ENCODE data around the gene ASB18. TPM values are rescaled to one million over a fixed set of nuclear protein-coding genes. Genes with fewer than 3 reads are reported as not detected.
"Not testable (repeated sequence)": the region's sequence is repeated elsewhere in the genome, so short reads cannot be mapped to it uniquely, and the experiment has no call there.

ASB18 gene
- total RNA-seq, 2 donors from 2014 or later: not detected

- Mint-ChIP-seq H3K4me3 (no peak overlapping the region), H3K27me3 (peaks cover 25 to 41% of the 10 kb centered on the region in 2 donors), H3K27ac (no peak overlapping the region), H3K9me3 (no peaks in the 10 kb centered on the region), H3K4me1 (ENCODE audit: low read depth in 2 of 2) (peaks cover 0 to 4% of the 10 kb centered on the region in 2 donors), H3K36me3 (no peaks in the 10 kb centered on the region)
- DNase-seq (ENCODE audit: low spot score) (no peak), ATAC-seq (peak in 1 of 2 donors; percentile 13)
Observed at GRCh38 chr2:236293241-236293810, 29.1 kb upstream of the ASB18 start.

- Mint-ChIP-seq H3K27me3 (peaks cover 31 to 53% of the 10 kb centered on the region in 2 donors), H3K27ac (no peak overlapping the region), H3K36me3 (no peaks in the 10 kb centered on the region), H3K4me3 (no peak overlapping the region), H3K9me3 (no peaks in the 10 kb centered on the region), H3K4me1 (ENCODE audit: low read depth in 2 of 2) (peaks cover 0 to 4% of the 10 kb centered on the region in 2 donors)
- DNase-seq (ENCODE audit: low spot score) (no peak), ATAC-seq (no peak)
Observed at GRCh38 chr2:236291911-236292310, 27.7 kb upstream of the ASB18 start.

GRCh38 chr2:236291476-236291875 is 27.3 kb upstream of the ASB18 start:
- ATAC-seq: no peak
- no peak overlapping the region for H3K4me3 Mint-ChIP-seq
- no peak for DNase-seq (ENCODE audit: low spot score)
- H3K4me1 Mint-ChIP-seq (ENCODE audit: low read depth in 2 of 2): peaks cover 0 to 4% of the 10 kb centered on the region in 2 donors
- peaks cover 31 to 53% of the 10 kb centered on the region in 2 donors for H3K27me3 Mint-ChIP-seq
- no peaks in the 10 kb centered on the region for H3K9me3 Mint-ChIP-seq
- H3K36me3 Mint-ChIP-seq: no peaks in the 10 kb centered on the region
- no peak overlapping the region for H3K27ac Mint-ChIP-seq

GRCh38 chr2:236290742-236291425 is 26.7 kb upstream of the ASB18 start:
- ATAC-seq: no peak
- Mint-ChIP-seq H3K27me3 (peaks cover 28 to 51% of the 10 kb centered on the region in 2 donors), H3K4me1 (ENCODE audit: low read depth in 2 of 2) (peaks cover 0 to 4% of the 10 kb centered on the region in 2 donors), H3K9me3 (no peaks in the 10 kb centered on the region), H3K36me3 (no peaks in the 10 kb centered on the region), H3K4me3 (no peak overlapping the region), H3K27ac (no peak overlapping the region)
- DNase-seq (ENCODE audit: low spot score): no peak

GRCh38 chr2:236289766-236290462 is 25.7 kb upstream of the ASB18 start:
- ATAC-seq: no peak
- Mint-ChIP-seq H3K4me1 (ENCODE audit: low read depth in 2 of 2) (peaks cover 0 to 4% of the 10 kb centered on the region in 2 donors), H3K36me3 (no peaks in the 10 kb centered on the region), H3K9me3 (no peaks in the 10 kb centered on the region), H3K27me3 (peaks cover 28 to 44% of the 10 kb centered on the region in 2 donors), H3K4me3 (no peak overlapping the region), H3K27ac (no peak overlapping the region)
- DNase-seq (ENCODE audit: low spot score): no peak

- H3K9me3 Mint-ChIP-seq; H3K4me1 Mint-ChIP-seq (ENCODE audit: low read depth in 2 of 2); H3K36me3 Mint-ChIP-seq; ATAC-seq; H3K27ac Mint-ChIP-seq; H3K4me3 Mint-ChIP-seq; DNase-seq (ENCODE audit: low spot score): not testable (repeated sequence)
- peaks cover 32 to 44% of the 10 kb centered on the region in 2 donors for H3K27me3 Mint-ChIP-seq
Observed at GRCh38 chr2:236288373-236288772, 24.2 kb upstream of the ASB18 start.

- Mint-ChIP-seq H3K36me3 (no peaks in the 10 kb centered on the region), H3K4me3 (no peak overlapping the region), H3K27me3 (peaks cover 29 to 44% of the 10 kb centered on the region in 2 donors), H3K9me3 (no peaks in the 10 kb centered on the region), H3K27ac (no peak overlapping the region), H3K4me1 (ENCODE audit: low read depth in 2 of 2) (peaks cover 0 to 4% of the 10 kb centered on the region in 2 donors)
- DNase-seq (ENCODE audit: low spot score): no peak
- no peak for ATAC-seq
Observed at GRCh38 chr2:236287656-236288055, 23.4 kb upstream of the ASB18 start.

GRCh38 chr2:236286873-236287545 is 22.8 kb upstream of the ASB18 start:
- Mint-ChIP-seq H3K27ac (no peak overlapping the region), H3K4me3 (no peak overlapping the region), H3K27me3 (peaks cover 35 to 49% of the 10 kb centered on the region in 2 donors), H3K36me3 (no peaks in the 10 kb centered on the region), H3K9me3 (no peaks in the 10 kb centered on the region), H3K4me1 (ENCODE audit: low read depth in 2 of 2) (peaks cover 0 to 4% of the 10 kb centered on the region in 2 donors)
- peak in 1 of 2 donors; percentile 33 for ATAC-seq
- no peak for DNase-seq (ENCODE audit: low spot score)

- no peaks in the 10 kb centered on the region for H3K9me3 Mint-ChIP-seq
- DNase-seq (ENCODE audit: low spot score) (no peak), ATAC-seq (no peak)
- H3K4me1 Mint-ChIP-seq (ENCODE audit: low read depth in 2 of 2): peaks cover 0 to 4% of the 10 kb centered on the region in 2 donors
- H3K27me3 Mint-ChIP-seq: peaks cover 36 to 45% of the 10 kb centered on the region in 2 donors
- no peaks in the 10 kb centered on the region for H3K36me3 Mint-ChIP-seq
- H3K4me3 Mint-ChIP-seq: no peak overlapping the region
- H3K27ac Mint-ChIP-seq: no peak overlapping the region
Observed at GRCh38 chr2:236284208-236284607, 20.0 kb upstream of the ASB18 start.

GRCh38 chr2:236282406-236282805 is 18.2 kb upstream of the ASB18 start:
- Mint-ChIP-seq H3K27me3 (peaks cover 35 to 42% of the 10 kb centered on the region in 2 donors), H3K27ac (no peak overlapping the region), H3K4me3 (no peak overlapping the region), H3K9me3 (no peaks in the 10 kb centered on the region), H3K36me3 (no peaks in the 10 kb centered on the region), H3K4me1 (ENCODE audit: low read depth in 2 of 2) (no peaks in the 10 kb centered on the region)
- ATAC-seq (no peak), DNase-seq (ENCODE audit: low spot score) (no peak)

GRCh38 chr2:236281423-236281822 is 17.2 kb upstream of the ASB18 start:
- H3K27me3 Mint-ChIP-seq: peaks cover 39 to 46% of the 10 kb centered on the region in 2 donors
- DNase-seq (ENCODE audit: low spot score): no peak
- no peak overlapping the region for H3K4me3 Mint-ChIP-seq
- no peaks in the 10 kb centered on the region for H3K9me3 Mint-ChIP-seq
- H3K27ac Mint-ChIP-seq: no peak overlapping the region
- no peak for ATAC-seq
- no peaks in the 10 kb centered on the region for H3K36me3 Mint-ChIP-seq
- H3K4me1 Mint-ChIP-seq (ENCODE audit: low read depth in 2 of 2): no peaks in the 10 kb centered on the region

GRCh38 chr2:236273126-236273525 is 8.9 kb upstream of the ASB18 start:
- Mint-ChIP-seq H3K9me3 (no peaks in the 10 kb centered on the region), H3K36me3 (no peaks in the 10 kb centered on the region), H3K4me1 (ENCODE audit: low read depth in 2 of 2) (no peaks in the 10 kb centered on the region), H3K27me3 (peaks cover 20 to 35% of the 10 kb centered on the region in 2 donors), H3K4me3 (no peak overlapping the region), H3K27ac (no peak overlapping the region)
- ATAC-seq (no peak), DNase-seq (ENCODE audit: low spot score) (no peak)

GRCh38 chr2:236271851-236272250 is 7.6 kb upstream of the ASB18 start:
- no peak overlapping the region for H3K4me3 Mint-ChIP-seq
- H3K9me3 Mint-ChIP-seq: no peaks in the 10 kb centered on the region
- H3K27me3 Mint-ChIP-seq: peaks cover 11 to 24% of the 10 kb centered on the region in 2 donors
- no peaks in the 10 kb centered on the region for H3K36me3 Mint-ChIP-seq
- H3K27ac Mint-ChIP-seq: no peak overlapping the region
- no peaks in the 10 kb centered on the region for H3K4me1 Mint-ChIP-seq (ENCODE audit: low read depth in 2 of 2)
- ATAC-seq: no peak
- no peak for DNase-seq (ENCODE audit: low spot score)
